Activated CD4-positive, alpha-beta T cell treated with anti-CD3 and anti-CD28 coated beads, Interleukin-2, amount 50 U/mL, for 16 hours (primary cell): ENCODE results near the gene NBEA.
"Not testable (repeated sequence)": the region's sequence is repeated elsewhere in the genome, so short reads cannot be mapped to it uniquely, and the experiment has no call there.

ENCODE experiments used
- DNase-seq: peaks from one replicate; pipeline ENCODE4 v3.0.0-alpha.2; 2020

Gene NBEA

DNA sequence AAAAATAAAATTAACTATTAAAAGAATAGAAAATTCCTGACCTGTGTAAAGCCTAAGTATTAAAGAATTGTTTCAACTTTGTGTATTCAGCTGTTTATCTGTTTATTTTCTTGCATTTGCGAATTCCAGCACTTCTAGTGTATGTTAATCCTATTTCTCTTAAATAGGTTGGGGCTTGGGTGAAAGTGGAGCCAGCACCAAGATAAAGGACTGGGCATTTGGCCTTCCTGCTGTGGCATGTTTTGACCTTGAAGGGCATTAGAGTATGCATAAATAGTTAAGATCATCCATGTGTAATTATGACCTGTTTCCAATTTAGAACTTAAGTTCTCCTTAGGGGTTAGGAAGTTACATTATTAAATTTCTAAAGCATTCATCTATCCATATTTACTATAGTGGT lies 151.3 kb downstream of the NBEA start:
- no peak for DNase-seq

DNA sequence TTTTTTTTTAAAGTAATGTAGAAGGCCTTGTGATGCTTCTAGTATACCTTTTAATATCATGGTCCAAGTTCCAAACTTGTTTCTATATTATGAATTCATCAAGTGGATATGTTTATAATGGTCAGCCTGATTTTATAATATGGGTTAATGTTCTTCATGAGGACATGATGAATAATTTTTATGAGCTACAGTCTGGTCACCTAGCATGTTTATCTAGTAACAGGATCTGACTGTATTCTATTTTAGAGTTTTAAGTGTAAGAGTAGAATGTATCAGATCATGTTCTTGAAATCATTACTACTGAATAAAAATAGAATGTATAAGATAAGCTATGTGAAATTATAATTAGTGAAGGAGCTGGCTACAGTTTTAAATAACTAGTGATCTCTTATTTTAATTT lies 164.7 kb downstream of the NBEA start:
- not testable (repeated sequence) for DNase-seq

DNA sequence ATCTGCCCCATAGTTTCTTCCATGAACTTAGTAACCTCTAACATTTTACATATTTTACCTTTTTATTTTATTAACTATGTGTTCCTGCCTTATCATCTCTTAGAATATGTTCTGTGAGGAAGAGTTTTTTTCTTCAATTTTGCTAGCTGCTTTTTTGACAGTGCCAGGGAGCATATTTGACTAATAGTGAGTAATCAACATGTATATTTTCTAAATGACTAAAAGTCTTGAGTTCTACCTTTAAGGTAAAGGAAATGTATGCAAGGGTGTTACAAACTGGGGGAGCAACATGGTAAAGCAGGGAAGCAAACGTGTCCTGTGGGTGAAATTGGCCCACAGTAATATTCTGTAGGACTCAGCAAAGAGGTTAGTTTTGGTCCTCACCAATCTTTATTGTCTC lies 165.5 kb downstream of the NBEA start:
- DNase-seq, result no peak

DNA sequence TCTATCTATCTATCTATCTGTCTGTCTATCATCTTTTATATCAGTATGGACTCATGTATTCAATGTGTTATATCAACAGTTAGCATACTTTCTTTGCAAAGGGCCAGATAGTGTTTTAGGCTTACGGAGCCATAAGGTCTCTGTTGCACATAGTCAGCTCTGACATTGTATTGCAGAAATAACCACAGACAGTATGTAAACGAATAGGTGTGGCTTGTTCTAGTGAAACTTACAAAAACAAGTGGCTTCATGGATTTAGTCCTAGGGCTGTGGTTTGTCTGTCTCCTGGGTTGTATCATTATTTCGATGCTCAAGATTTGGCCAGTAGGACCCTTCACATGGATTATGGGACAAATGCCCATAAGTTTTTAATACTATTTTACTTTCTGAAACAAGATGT lies 171.5 kb downstream of the NBEA start:
- DNase-seq, result not testable (repeated sequence)

DNA sequence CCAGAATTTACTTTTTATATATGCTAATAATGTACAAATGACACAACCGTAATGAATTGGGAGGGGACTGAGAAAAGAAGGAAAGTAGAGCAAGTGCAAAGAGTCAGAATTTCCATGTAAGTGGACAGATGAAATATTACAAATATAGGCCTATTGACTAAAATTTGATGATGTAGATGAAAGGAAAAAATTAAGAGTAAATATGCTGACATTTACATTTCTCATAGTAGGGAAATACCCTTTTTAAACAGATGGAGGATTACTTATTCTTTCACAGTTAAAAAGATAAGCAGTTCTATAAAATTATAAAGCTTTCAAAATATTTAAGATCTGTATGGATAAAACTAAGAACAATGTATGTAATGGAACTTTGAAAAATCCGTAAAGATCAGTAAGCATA lies 185.4 kb downstream of the NBEA start:
- DNase-seq, result no peak

DNA sequence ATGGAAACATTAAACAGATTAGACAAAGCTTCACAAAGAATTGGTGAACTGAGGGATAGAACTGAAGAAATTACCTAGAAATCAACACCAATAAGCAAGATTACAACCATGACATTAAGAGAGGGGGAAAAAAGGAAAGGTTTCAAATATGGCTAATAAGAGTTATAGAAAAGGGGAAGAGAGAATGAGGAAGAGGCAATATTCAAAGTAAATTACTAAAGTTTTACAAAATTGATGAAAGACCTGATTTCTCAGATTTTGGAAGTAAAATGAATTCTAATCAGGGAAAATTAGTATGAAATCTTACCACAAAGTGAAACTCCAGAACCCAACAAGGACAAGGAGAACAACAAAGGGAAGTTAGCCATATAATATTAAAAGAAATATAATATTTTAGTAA lies 187.4 kb downstream of the NBEA start:
- no peak for DNase-seq

DNA sequence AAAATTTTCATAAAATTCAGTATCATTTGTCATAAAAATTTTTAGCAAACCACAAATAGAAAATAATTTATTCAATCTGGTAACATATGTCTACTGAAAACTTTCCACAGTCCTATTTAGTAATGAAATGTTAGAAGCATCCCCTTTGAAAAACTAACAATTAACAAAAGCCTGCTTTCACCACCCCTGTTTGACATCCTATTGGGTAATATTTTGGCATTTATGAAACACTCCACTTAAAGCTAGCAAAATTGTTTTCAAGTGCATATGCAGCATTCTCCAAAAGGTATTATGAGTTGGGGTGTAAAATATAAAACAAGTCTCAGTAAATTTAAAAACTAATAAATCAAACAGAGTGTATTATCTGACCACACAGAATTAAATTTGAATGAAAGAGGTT lies 189.4 kb downstream of the NBEA start:
- DNase-seq, result no peak

DNA sequence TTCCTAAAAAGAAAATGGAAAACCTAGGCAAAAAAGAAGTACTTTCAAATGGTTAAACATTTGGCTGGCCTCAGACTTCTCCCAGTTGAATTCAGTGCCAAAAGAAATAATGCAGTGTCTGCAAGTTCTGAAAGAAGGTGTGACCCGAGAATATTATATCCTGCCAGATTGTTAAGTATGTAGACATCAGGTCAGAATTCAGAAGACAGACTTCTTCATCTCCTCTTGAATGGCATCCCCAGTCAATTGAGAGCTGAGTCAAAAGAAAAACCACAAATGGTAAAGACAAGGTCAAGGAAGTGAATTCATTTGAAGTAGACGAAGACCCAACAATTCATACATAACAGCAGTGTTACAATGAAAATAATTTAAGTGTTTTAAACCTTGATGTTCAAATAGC lies 194.5 kb downstream of the NBEA start:
- DNase-seq, result peak; percentile 16

DNA sequence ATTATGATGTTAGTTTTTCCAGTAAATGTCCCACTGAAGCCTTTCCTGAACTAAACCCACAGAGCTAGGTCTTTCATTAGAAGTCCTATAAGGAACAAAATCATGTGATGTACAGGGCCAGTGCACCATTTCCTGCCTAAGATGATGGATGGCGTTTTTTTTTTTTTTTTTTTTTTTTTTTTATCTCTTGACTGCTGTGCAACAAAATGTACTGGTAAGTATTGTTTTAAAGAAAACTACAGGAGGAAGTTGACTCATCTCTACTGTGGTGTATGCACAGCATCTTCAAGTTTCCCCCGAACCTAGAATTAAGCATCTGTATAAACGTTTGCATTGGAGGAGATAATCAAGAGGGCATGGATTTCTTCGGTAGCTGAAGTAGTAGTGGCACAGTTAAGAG lies 197.5 kb downstream of the NBEA start:
- DNase-seq, result peak; percentile 13

DNA sequence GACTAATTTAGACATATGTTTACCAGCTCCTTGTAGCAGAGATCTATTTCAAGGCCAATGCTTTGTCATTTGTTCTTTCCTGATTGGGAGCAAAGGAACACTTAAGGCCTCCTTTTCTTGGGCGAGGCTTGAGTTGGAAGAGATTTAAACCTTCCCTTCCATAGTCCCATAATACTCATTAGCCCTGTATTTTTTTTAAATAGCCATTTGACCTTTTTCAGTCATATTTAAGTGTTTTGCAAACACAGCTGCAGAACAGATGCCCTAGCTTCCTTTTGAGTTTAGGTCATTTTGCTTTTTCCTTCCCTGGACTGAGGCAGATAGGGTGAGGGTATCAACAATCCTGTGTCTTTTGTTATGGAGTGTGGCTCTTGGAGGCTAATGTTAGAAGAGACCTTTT lies 198.3 kb downstream of the NBEA start:
- no peak for DNase-seq

DNA sequence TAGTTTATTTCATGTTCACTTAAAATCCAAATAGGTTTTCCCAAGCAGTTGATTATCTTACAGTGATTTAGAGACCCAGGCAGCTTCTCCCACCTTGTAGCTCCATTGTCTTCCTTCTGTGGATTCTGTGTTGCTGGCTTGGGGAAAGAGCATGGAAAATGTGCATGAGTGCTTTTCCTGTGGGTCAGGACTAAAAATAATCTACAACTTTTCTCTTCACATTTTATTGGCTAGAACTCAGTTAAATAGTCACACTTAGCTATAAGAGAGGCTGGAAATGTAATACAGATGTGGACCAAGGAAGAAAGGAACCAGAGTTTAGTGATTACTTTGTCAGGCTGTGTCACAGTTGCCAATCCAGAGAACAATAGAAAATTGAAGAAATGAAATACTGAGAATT lies 198.8 kb downstream of the NBEA start:
- DNase-seq, result no peak

DNA sequence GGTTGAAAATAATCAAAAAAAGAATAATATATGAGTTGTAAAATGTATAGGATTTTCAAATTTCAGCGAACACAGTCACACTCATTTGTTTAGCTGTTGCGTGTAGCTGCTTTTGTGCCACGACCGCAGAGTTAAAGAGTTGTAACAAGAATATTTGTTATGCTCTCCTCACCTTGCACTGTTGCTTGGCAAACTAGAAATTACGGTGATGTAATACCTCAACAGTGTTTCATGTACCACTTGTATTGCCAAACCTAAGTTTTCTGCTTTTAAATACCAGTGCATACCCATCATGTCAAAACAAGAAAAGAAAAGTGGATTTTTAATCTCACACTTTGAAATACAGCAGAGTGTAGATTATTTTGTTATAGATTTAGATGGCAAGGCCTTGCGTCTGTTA lies 201.1 kb downstream of the NBEA start:
- DNase-seq, result no peak

DNA sequence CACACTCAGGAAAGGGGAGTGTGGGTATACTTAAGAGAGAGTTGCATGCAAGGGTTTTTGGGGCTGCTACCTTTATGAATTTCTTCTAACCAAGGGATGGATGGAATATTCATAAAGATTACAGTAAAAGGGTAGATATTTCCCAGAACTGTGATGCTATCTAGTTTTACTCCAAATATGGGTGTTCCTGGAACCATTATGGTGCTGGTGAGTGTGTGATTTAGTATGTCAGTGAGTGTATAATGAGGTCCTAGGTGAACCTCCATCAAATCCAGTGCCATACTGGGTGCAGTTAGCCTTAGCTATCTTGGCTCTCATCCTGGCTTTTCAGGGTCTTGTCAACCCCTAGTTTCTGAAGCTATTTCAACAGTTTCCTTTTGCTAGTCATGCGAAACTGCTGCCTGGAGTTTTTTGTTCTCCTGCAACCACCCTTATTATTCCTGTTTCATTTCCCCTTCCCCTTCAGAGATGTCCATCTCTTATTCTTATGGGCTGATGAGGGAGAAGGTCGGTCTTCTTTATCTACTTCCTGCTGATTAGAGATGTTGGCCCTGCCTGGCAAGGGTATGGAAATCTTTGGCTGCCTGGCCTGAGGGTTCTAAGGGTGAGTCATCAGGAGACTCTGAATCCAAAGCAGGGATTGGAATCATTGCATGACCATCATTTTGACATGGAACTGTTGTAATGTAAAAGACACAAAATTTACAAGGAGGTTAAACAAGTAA lies 202.3 kb downstream of the NBEA start:
- no peak for DNase-seq

DNA sequence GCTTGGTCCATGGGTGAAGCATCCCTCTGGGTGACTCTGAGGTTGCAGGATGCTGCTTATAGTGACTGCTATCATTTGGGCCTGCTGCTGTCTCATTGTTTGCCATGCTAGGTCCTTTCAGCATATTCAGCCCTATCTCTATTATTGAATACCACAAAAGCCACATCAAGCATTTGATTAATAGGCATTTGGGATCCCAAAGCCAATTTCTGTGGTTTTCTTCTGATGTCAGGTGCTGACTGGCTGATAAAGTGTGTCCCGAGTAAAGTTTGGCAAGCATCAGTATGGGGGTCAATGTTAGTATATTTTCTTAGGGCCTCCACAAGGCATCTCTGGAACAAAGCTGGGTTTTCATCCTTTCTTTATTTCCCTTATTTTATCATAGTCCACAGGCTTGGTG lies 204.6 kb downstream of the NBEA start:
- DNase-seq, result no peak

DNA sequence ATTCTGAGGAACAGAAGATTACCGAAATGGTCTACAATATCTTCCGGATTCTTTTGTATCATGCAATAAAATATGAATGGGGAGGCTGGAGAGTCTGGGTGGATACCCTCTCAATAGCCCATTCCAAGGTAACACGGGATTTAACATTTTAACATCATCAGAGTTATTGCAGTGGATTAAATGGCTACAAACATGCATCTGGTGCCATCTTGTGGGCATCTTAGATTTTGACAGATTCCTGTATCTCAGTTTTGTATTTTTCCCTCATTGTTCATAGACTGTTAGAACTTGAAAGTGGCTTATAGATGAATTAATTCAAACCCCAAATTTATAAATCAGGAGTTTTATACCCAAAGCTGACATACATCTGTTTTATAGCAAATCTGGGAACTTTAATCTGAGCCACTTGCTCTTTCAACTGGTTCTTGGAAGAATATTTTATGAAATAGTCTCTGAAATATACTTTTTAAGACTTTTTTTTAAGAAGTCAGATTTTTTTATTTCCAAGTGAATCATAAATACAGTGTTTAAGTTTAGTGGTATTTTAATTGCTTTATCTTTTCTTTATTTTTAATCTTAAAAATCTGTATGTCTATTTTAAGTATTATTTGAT lies 215.2 kb downstream of the NBEA start:
- DNase-seq, result peak; percentile 41

DNA sequence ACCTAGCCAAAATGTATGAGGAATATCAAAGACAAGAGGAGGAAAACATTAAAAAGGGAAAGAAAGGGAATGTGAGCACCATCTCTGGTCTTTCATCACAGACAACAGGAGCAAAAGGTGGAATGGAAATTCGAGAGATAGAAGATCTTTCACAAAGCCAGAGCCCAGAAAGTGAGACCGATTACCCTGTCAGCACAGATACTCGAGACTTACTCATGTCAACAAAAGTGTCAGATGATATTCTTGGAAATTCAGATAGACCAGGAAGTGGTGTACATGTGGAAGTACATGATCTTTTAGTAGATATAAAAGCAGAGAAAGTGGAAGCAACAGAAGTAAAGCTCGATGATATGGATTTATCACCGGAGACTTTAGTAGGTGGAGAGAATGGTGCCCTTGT lies 217.0 kb downstream of the NBEA start:
- no peak for DNase-seq

DNA sequence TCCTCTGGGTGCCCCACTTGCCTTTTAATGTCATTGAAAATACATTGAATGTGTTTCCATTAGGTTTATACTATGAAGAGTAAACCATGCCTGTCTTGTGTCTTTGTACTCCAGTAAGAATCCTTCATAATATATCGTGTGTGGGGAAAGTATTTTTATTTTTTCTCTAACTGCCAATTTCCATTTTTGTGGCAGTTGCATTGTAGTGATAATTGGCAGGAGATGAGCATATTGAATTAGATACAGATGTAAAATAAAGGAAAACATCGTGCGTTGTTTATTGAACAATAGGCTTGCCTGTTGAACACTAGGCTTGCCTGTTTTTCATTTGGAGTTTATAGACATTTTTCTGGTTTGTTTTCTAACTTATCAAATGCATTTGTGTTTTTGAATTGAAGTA lies 218.8 kb downstream of the NBEA start:
- no peak for DNase-seq

DNA sequence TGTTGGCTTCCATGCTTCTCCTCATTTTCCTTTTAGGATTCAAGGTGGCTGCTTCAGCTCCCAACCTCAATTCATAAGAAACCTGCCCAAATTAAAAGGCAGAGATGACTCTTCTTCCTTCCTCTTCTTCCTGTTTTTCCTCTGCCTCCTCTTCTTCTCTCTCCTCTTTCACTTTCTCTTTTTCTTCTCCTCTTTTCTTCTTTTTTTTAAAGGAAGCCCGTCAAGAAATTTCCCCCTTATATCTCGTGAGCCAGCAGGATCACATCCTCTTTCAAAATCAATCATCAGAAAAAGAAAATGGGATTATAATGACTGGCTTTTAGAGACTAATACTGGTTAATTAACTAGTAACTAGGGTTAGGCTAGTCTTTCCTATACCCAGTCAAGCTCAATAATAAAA lies 220.3 kb downstream of the NBEA start:
- no peak for DNase-seq

DNA sequence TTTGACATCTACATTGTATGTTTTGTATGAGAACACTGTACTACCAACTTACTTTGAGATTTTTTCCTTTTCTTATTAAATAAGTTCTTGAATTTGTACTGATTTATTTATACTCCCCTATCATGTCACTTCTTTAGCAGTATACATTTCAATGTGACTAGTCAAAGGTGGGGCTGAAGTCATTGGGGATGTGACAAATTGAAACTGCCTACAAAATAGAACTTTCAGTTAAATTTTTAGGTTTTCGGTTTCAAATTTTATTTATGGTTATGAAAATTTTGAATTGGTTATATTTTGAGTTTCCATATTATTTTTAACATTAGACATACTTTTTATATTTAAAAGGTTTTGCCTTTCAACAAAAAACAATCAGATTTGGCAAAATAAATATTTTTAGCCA lies 221.6 kb downstream of the NBEA start:
- DNase-seq, result no peak

DNA sequence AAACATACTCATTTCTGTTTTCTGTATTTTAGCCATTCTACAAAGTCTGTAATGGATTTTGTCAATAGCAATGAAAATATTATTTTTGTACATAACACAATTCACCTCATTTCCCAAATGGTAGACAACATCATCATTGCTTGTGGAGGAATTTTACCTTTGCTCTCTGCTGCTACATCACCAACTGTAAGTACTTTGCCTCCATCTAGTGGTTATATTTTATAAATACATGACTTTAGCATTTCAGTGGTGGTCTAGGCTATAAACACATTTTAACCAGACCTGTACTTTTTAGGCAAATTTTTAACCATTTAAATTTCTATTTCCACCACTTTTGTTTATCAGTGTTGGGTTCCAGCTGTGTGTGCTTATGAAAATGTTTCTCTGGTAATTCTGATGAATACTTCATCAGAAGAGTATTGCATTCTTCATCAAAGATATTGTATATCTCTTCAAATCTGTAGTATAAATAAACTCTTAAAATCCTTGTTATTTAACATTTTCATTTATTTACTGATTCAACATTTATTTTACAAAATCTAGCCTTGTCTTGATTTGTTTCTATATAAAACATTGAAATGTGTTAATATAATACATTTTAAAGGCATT lies 222.4 kb downstream of the NBEA start:
- DNase-seq, result peak; percentile 39

DNA sequence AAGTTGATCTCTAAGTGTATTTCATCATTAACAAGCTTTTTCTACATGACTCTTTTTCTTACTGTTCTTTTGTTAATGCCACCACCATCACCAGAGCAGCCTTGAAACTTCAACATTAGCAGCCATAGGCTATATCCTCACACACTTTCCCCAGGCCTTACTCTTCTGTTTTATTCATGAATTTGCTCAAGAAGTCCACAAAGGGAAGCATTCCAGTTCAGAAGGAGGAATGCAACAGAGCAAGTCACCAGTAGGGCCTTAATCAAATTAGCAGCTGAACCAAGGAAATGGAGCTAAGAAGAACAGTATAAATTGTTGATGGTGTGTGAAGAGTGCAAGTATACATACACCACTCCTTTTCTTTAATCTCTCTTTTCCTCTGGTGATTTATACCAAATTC lies 223.1 kb downstream of the NBEA start:
- no peak for DNase-seq

DNA sequence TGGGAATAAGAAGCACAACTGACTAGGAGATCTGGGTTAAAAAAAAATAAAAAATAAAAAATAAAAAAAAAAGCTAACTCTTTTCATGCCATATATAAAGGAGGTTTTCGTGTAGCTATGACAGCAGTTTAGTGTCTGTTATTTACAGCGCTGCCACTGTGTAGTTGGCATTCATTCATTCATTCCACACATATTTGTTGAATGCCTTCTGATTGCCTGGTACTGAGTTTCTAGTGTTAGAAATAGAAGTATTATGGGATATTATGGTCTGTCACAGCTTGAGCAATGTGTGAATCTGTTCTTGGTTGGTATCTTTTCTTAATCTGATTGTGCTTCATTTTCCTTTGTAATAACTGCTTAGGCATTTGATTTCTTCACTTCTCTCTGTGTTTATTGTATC lies 237.4 kb downstream of the NBEA start:
- no peak for DNase-seq

DNA sequence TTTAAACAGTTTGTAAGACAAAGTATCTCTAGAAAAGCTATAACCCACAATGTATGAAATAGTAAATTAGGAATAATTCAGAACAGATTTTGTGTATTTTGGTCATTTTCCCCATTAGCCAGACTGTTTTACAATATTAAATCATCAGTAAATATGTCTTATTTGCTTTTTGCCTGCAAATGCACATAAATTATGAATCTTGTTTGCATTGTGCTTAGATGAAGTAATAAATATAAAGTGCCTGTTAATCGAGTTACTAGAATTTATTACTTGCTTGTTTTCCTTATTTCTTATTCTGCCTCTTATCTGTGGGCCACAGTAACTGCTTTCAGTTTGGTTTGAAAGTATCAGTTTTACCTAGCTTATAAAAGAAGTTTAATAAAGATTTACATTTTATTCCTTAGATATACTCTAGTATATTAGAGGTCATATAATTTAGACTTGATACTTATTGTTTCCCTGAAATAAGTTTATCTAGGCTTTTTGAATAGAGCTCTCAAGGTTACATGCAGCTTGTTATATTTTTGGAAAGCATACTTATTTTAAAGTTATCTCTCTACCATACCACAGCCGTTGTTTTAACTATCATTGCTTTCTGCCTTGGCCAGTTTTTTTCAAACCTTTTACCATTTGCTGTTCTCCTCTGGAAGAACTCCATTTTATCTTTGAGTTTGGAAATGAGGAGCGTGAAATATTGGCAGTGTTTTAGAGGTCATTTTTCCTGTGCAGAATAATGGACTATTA lies 238.0 kb downstream of the NBEA start:
- DNase-seq, result no peak

DNA sequence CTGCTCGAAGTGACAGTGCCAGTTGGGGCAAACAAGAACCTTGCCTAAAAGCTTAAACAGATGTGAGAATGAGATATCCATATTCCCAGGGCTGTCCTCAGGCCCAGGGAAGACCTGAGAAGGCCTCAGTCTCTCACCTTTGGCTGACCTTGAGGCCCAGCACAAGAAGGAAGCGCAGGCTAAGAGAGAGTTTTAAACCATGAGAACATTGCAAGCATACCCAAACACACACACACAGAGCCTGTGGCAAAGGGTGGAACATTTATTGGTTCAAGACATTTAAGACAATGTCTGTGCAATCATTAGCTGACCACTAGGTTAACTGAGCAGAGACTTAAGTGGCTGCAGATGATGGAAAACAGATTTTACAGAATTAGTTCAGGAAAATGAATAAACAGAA lies 248.2 kb downstream of the NBEA start:
- no peak for DNase-seq
